ENCODE data around the gene GLIPR2.

DNA sequence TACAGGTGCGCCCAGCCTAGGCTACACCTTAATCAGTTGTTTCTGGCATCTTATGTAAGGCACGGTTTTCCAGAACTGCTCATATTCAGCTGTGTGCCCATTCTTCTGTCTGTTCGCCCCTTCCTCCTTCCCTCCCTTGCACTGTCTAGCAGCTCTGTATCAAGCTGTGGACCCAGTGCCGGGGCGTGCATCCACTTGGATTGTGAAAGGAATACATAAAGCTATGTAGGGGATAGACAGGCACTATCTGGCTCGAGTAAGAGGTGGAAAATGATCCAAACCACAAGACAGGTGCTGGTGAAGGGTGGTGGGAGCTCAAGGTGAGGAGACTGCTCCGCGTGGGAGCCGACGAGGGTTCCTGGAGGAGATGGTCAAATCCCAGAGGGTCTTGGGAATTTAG, 2.0 kb downstream of the GLIPR2 start:
- TF ChIP-seq, protein P1, sequence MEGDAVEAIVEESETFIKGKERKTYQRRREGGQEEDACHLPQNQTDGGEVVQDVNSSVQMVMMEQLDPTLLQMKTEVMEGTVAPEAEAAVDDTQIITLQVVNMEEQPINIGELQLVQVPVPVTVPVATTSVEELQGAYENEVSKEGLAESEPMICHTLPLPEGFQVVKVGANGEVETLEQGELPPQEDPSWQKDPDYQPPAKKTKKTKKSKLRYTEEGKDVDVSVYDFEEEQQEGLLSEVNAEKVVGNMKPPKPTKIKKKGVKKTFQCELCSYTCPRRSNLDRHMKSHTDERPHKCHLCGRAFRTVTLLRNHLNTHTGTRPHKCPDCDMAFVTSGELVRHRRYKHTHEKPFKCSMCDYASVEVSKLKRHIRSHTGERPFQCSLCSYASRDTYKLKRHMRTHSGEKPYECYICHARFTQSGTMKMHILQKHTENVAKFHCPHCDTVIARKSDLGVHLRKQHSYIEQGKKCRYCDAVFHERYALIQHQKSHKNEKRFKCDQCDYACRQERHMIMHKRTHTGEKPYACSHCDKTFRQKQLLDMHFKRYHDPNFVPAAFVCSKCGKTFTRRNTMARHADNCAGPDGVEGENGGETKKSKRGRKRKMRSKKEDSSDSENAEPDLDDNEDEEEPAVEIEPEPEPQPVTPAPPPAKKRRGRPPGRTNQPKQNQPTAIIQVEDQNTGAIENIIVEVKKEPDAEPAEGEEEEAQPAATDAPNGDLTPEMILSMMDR (IDR thresholded peaks at IDR 0.05; ENCODE audit: low read depth, low read length), result no peak
- no peak for TF ChIP-seq MAX (IDR thresholded peaks at IDR 0.05; ENCODE audit: low read depth, low read length)
